ENCODE measurements around the gene KCNQ2. TPM values are rescaled to one million over a fixed set of nuclear protein-coding genes. Genes with fewer than 3 reads are reported as not detected.

KCNQ2 gene
- total RNA-seq (2022; extraction: Qiagen RNA extraction) = 0.61 to 0.74 TPM (median 0.63 TPM) in 5 replicates

GRCh38 chr20:63471981-63472831 is at the start of gene KCNQ2:
KCNQ2 (minus strand) TSS chr20:63472655; CDS start chr20:63472463, 192 bp downstream.

GRCh38 chr20:63520504-63520933 is 48.1 kb upstream of the KCNQ2 start, which contains the start of gene PPDPF:
PPDPF (plus strand) TSS chr20:63520765; CDS start chr20:63521309, 544 bp downstream.

GRCh38 chr20:63498960-63499337 is 26.5 kb upstream of the KCNQ2 start, which contains the start of gene EEF1A2:
EEF1A2 (minus strand) TSS chr20:63499083; CDS start chr20:63497763, 1,320 bp downstream.

GRCh38 chr20:63360850-63361518 is 111.5 kb downstream of the KCNQ2 start, which contains the start of gene CHRNA4:
CHRNA4 (minus strand) TSS chr20:63361349; CDS start chr20:63361165, 184 bp downstream.

Other genes with a start within 250 kb of the KCNQ2 start
- gene BIRC7, start 236.8 kb downstream of the KCNQ2 start, total RNA-seq (2022; extraction: Qiagen RNA extraction) = 1.3 to 2.4 TPM (median 1.8 TPM) in 5 replicates
- gene NKAIN4, start 218.2 kb downstream of the KCNQ2 start, total RNA-seq (2022; extraction: Qiagen RNA extraction) = 3.7 to 6.3 TPM (median 4.4 TPM) in 5 replicates
- gene ARFGAP1, start 199.8 kb downstream of the KCNQ2 start, total RNA-seq (2022; extraction: Qiagen RNA extraction) = 34.4 to 68.0 TPM (median 62.0 TPM) in 5 replicates
- 0.27 to 0.87 TPM (median 0.45 TPM) in 5 replicates for gene COL20A1, start 179.5 kb downstream of the KCNQ2 start, total RNA-seq (2022; extraction: Qiagen RNA extraction)
- 0.28 to 1.3 TPM (median 0.61 TPM) in 5 replicates for gene CHRNA4, start 111.3 kb downstream of the KCNQ2 start, total RNA-seq (2022; extraction: Qiagen RNA extraction)
- 123 to 185 TPM (median 159 TPM) in 5 replicates for gene EEF1A2, start 26.4 kb upstream of the KCNQ2 start, total RNA-seq (2022; extraction: Qiagen RNA extraction)
- 282 to 352 TPM (median 327 TPM) in 5 replicates for gene PPDPF, start 48.1 kb upstream of the KCNQ2 start, total RNA-seq (2022; extraction: Qiagen RNA extraction)
- gene PTK6, start 64.7 kb upstream of the KCNQ2 start, total RNA-seq (2022; extraction: Qiagen RNA extraction) = 2.0 to 4.2 TPM (median 2.8 TPM) in 5 replicates
- 0.11 to 0.14 TPM (median 0.13 TPM) in 4 of 5 replicates, not detected in the other for gene SRMS, start 75.1 kb upstream of the KCNQ2 start, total RNA-seq (2022; extraction: Qiagen RNA extraction)
- gene FNDC11, start 81.5 kb upstream of the KCNQ2 start, total RNA-seq (2022; extraction: Qiagen RNA extraction) = 0.14 to 0.38 TPM (median 0.24 TPM) in 5 replicates
- gene HELZ2, start 101.6 kb upstream of the KCNQ2 start, total RNA-seq (2022; extraction: Qiagen RNA extraction) = 25.0 to 42.6 TPM (median 36.2 TPM) in 5 replicates
- 7.3 to 10.5 TPM (median 10.1 TPM) in 5 replicates for gene GMEB2, start 154.4 kb upstream of the KCNQ2 start, total RNA-seq (2022; extraction: Qiagen RNA extraction)
- 7.3 to 10.1 TPM (median 8.4 TPM) in 5 replicates for gene STMN3, start 180.8 kb upstream of the KCNQ2 start, total RNA-seq (2022; extraction: Qiagen RNA extraction)
- gene RTEL1, start 185.7 kb upstream of the KCNQ2 start, total RNA-seq (2022; extraction: Qiagen RNA extraction) = 4.1 to 7.8 TPM (median 5.9 TPM) in 5 replicates
- 0.77 to 0.97 TPM (median 0.84 TPM) in 4 of 5 replicates, not detected in the other for gene TNFRSF6B, start 224.0 kb upstream of the KCNQ2 start, total RNA-seq (2022; extraction: Qiagen RNA extraction)
- gene ARFRP1, start 235.3 kb upstream of the KCNQ2 start, total RNA-seq (2022; extraction: Qiagen RNA extraction) = 28.6 to 39.8 TPM (median 36.2 TPM) in 5 replicates
- 19.0 to 26.9 TPM (median 26.0 TPM) in 5 replicates for gene ZGPAT, start 235.4 kb upstream of the KCNQ2 start, total RNA-seq (2022; extraction: Qiagen RNA extraction)

Measured in A549 treated with dexamethasone at 1 μM for 4 hours (cell line).